ENCODE measurements around the gene PGGHG.

PGGHG gene

GRCh38 chr11:288478-289397 lies at the start of gene PGGHG:
PGGHG (plus strand) TSS chr11:289126; CDS start chr11:289817, 691 bp downstream.
- peak; percentile 73 for DNase-seq

DNA sequence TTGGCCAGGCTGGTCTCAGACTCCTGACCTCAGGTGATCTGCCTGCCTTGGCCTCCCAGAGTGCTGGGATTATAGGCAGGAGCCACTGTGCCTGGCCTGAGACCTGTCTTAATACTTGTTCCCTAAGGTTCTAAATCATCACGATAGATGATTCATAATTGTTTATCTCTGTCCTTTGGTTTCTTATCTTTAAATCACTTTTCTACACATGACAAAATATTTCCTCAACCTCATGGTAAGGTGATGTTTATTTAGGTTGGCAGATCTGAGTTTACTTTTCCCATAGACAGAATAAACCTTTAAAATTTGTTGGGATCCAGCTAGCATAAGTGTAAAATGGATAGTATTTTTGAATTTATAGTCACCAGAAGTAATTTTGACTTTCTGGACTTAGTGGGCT lies 48.6 kb upstream of the PGGHG start:
- DNase-seq: no peak

DNA sequence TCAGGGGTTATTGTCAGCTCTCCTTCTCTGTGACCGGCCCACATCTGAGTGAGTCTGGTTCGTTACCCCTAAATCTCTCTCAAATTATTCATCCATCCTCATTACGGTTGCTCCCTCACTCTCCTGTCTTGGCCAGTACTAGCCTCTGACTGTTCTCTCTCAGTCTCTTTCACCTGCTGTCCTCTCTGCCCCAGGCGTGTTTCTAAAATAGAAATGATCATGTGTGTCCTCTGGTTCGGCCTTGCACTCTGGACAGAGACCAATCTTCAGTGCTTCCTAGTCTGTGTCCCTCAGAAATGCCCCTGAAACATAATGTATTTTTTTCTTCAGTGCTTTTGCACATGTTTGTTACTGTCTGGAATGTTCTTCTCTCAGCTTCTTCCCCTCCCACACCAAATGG lies 47.3 kb upstream of the PGGHG start:
- no peak for DNase-seq

DNA sequence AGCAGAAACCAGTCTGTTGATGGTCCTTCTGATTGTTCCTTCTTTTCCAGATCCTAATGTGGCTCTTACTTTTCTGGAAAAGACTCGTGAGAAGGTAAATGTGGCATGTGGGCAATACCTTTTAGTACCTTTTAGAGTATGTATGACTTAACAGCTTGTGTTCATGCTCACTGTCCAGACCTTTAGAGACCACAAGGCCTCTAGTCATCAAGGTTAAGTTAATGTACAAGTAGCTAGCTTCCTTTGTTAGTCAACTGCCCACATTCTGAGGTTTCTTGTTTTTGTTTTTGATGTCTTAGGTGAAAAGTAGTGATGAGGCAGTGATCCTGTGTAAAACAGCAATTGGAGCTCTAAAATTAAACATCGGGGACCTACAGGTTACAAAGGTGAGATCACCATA lies 44.5 kb upstream of the PGGHG start:
- no peak for DNase-seq

DNA sequence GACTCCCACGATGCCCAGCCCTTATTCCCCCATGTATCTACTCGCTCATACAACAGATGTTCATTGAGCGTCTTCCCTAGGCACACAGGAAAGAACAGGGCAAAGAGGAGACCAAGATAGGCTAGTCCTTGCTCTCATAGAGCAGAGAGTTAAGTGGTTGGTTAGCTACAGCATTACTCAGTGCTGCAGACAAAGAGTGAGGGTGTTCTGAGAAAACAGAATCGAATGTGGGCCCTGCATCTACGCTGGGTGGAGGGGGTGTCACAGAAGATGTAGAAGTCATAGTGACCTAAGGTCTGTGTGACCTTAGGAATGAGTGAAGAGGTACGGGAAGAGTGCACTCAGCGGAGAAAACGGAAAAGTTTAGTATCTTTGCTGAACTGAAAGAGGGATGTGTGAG lies 39.9 kb upstream of the PGGHG start:
- DNase-seq: no peak

GRCh38 chr11:250274-250673 lies 38.7 kb upstream of the PGGHG start:
- no peak for DNase-seq

DNA sequence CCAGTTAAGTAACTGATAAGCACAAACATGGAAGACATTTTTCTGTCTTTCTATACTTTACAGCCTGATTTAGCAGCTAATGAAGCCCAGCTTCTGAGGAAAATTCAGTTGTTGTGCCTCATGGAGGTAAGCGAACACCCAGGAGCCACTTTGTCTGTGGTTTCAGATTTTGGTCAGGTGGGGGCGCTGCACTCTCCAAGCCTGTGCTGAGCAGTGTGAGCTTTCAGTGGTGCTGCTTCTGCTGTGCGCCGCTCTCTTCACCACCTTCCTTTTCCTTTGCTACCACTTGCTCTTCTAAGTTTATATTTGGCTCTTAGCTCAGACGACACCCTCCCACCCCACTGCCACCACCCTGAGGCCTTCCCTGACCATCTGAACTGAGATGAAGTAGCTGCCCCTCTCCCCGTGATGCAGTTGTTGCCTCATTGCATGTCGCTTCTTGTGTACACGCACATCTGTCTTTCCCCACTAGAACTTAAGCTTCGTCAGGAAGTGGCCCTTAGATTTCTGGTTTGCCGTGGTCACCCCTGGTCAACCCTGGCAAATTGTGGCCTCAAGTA lies 38.1 kb upstream of the PGGHG start:
- peak; percentile 79 for DNase-seq

- no peak for DNase-seq
Observed at GRCh38 chr11:251550-251949, 37.4 kb upstream of the PGGHG start.

- DNase-seq: no peak
Observed at GRCh38 chr11:252666-253065, 36.3 kb upstream of the PGGHG start.

GRCh38 chr11:253160-253885 lies 35.6 kb upstream of the PGGHG start:
- no peak for DNase-seq

- no peak for DNase-seq
Observed at GRCh38 chr11:253886-254270, 35.0 kb upstream of the PGGHG start.

DNA sequence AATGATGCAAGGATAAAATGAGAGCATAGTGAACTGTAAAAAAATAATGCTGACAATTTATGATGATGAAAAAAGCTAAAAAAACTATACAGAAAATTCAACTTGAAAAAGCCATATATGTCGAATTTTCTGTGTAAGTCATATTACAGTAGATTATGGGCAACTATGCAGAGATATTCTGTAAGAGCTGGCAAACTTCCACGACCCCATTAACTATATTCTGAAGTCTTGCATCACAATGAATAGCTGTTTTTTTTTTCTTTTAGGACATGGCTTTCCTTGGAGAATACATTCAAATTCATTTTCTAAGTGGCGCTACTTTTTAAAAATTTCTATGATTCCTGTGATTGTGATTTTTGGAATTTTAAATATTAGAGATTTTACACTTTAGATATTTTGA lies 33.8 kb upstream of the PGGHG start:
- DNase-seq: no peak

GRCh38 chr11:255816-256215 lies 33.1 kb upstream of the PGGHG start:
- no peak for DNase-seq

DNA sequence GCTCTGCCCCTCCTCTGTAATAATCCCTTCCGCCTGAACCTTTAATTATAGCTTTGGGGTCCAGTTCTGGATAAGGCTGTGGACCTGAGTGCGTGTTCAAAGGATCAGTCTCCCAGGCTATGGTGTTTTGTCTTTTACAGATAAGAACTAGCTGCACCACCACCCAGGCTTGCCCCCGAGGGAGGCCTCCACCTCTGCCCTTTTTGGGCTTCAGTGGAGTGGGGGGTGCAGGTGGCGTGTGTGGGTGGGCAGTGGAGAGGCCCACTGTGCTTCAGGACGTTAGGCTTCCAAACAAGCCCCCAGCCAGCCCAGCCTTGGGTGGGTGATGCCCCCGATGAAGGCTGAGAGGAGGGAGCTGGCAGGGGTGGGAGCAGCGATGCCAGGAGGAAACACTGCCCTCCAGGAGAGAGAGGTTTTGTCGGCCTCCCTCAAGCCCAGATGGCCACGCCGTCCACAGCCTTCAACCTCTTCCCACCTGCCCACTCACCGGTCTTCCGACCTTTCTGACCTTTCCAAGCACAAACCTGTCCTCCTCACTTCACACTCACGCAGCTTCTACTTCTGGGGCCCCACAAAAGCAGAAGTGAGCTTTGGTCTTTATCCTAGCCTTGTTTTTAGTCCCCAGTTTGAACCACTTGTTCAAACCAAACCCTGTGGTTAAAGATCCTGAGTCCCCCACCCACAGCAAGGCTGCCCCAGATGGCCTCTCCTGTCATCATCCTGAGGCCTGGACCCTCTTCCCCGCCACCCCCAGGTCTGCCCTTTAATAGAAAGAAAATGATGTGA lies 31.8 kb upstream of the PGGHG start:
- DNase-seq: no peak

GRCh38 chr11:257766-258493 lies 31.0 kb upstream of the PGGHG start:
- no peak for DNase-seq

DNA sequence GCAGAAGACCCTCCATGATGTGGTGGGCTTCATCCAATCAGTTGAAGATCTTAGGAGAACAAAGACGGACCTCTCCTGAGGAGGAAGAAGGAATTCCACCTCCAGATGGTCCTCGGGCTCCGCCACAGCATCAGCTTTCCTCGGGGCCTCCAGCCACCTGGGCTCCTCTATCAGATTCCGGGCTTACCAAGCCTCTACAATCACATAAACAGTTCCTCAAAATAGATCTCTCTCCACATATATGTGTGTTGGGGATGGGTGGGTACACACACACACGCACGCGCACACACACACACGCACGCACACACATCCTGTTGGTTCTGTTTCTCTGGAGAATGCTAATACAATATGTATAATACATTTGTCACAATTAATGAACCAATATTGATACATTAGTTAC lies 29.5 kb upstream of the PGGHG start:
- DNase-seq: no peak

DNA sequence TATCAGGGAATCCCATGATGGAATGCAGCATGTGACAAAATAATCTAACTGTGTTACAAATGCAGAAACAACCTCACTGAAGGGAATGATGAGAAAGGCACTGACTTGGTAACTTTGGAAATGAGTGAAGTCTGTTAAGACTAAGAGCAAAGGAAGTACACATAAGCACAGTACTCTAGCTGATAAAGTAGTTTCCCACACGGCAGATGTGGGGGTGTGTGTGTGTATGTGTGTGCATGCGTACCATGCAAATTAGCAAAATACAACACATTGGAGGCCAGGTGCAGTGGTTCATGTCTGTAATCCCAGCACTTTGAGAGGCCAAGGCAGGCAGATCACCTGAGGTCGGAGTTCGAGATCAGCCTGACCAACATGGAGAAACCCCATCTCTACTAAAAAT lies 27.3 kb upstream of the PGGHG start:
- DNase-seq: no peak

- peak; percentile 38 for DNase-seq
Observed at GRCh38 chr11:266676-267439, 22.1 kb upstream of the PGGHG start.

- peak; percentile 69 for DNase-seq
Observed at GRCh38 chr11:267491-267994, 21.4 kb upstream of the PGGHG start.

- peak; percentile 46 for DNase-seq
Observed at GRCh38 chr11:268716-269145, 20.2 kb upstream of the PGGHG start.
